Measurements from ENCODE around the gene SLA2. TPM values are rescaled to one million over a fixed set of nuclear protein-coding genes. Genes with fewer than 3 reads are reported as not detected.

Gene SLA2
- total RNA-seq, 1 donor from 2014 or later, result 0.21 TPM

- Mint-ChIP-seq H3K36me3 (peaks cover 2% of the 10 kb centered on the region), H3K4me1 (peaks cover 11% of the 10 kb centered on the region), H3K27ac (peak overlapping the region; percentile 18), H3K27me3 (ENCODE audit: insufficient read depth, low read depth) (peaks cover 2% of the 10 kb centered on the region), H3K9me3 (peaks cover 9% of the 10 kb centered on the region), H3K4me3 (no peak overlapping the region)
- Histone ChIP-seq H3K79me2 (ENCODE audit: low read depth) (no peaks in the 10 kb centered on the region), H3K4me2 (no peak overlapping the region), H4K20me1 (ENCODE audit: low read depth) (no peaks in the 10 kb centered on the region), H3F3A (ENCODE audit: low read depth) (peaks cover 11% of the 10 kb centered on the region), H3K4me3 (no peak overlapping the region), H3K27me3 (no peaks in the 10 kb centered on the region), H3K27ac (peak overlapping the region; percentile 64), H2AFZ (replicated peaks) (no peak overlapping the region), H3K9ac (no peak overlapping the region), H3K36me3 (no peaks in the 10 kb centered on the region), H3K9me3 (ENCODE audit: low read depth) (no peaks in the 10 kb centered on the region), H3K4me1 (peaks cover 13% of the 10 kb centered on the region)
- TF ChIP-seq EZH2 (IDR thresholded peaks at IDR 0.05) (no peak), EZH2phosphoT487 (IDR thresholded peaks at IDR 0.05) (no peak)
- TF ChIP-seq, protein P1, sequence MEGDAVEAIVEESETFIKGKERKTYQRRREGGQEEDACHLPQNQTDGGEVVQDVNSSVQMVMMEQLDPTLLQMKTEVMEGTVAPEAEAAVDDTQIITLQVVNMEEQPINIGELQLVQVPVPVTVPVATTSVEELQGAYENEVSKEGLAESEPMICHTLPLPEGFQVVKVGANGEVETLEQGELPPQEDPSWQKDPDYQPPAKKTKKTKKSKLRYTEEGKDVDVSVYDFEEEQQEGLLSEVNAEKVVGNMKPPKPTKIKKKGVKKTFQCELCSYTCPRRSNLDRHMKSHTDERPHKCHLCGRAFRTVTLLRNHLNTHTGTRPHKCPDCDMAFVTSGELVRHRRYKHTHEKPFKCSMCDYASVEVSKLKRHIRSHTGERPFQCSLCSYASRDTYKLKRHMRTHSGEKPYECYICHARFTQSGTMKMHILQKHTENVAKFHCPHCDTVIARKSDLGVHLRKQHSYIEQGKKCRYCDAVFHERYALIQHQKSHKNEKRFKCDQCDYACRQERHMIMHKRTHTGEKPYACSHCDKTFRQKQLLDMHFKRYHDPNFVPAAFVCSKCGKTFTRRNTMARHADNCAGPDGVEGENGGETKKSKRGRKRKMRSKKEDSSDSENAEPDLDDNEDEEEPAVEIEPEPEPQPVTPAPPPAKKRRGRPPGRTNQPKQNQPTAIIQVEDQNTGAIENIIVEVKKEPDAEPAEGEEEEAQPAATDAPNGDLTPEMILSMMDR (IDR thresholded peaks at IDR 0.05), result no peak
- DNase-seq (ENCODE audit: low spot score), result no peak
Observed at GRCh38 chr20:36563374-36563773, 82.6 kb downstream of the SLA2 start.

- peak overlapping the region; percentile 18 for H3K27ac Mint-ChIP-seq
- Histone ChIP-seq H3K27ac (peak overlapping the region; percentile 64), H3K4me1 (peaks cover 13% of the 10 kb centered on the region), H3K79me2 (ENCODE audit: low read depth) (no peaks in the 10 kb centered on the region), H3K27me3 (no peaks in the 10 kb centered on the region), H3K9me3 (ENCODE audit: low read depth) (no peaks in the 10 kb centered on the region), H4K20me1 (ENCODE audit: low read depth) (no peaks in the 10 kb centered on the region), H3F3A (ENCODE audit: low read depth) (peaks cover 11% of the 10 kb centered on the region), H3K9ac (no peak overlapping the region), H2AFZ (replicated peaks) (no peak overlapping the region), H3K4me3 (no peak overlapping the region), H3K36me3 (no peaks in the 10 kb centered on the region), H3K4me2 (peak overlapping the region; percentile 28)
- peaks cover 11% of the 10 kb centered on the region for H3K4me1 Mint-ChIP-seq
- H3K36me3 Mint-ChIP-seq, result peaks cover 2% of the 10 kb centered on the region
- peaks cover 9% of the 10 kb centered on the region for H3K9me3 Mint-ChIP-seq
- TF ChIP-seq EZH2phosphoT487 (IDR thresholded peaks at IDR 0.05) (no peak), EZH2 (IDR thresholded peaks at IDR 0.05) (no peak)
- TF ChIP-seq, protein P1 (IDR thresholded peaks at IDR 0.05), result no peak
- peak overlapping the region; percentile 24 for H3K4me3 Mint-ChIP-seq
- H3K27me3 Mint-ChIP-seq (ENCODE audit: insufficient read depth, low read depth), result peaks cover 2% of the 10 kb centered on the region
- peak; percentile 45 for DNase-seq (ENCODE audit: low spot score)
Observed at GRCh38 chr20:36562724-36563123, 83.3 kb downstream of the SLA2 start.

Small RNA genes lying within 50 kb of the gene (small RNA-seq; reads per million reads assigned to genes)
- not detected for gene RF00019

Other genes starting within 250 kb of the SLA2 start
- 12.4 and 22.9 TPM in 2 replicates for gene MYL9, start 104.7 kb downstream of the SLA2 start, total RNA-seq (ENCODE audit: low replicate concordance)
- 67.1 and 76.5 TPM in 2 replicates for gene TGIF2, start 72.6 kb downstream of the SLA2 start, total RNA-seq (ENCODE audit: low replicate concordance)
- gene RAB5IF, start 40.4 kb downstream of the SLA2 start, total RNA-seq (ENCODE audit: low replicate concordance), result 69.5 and 90.1 TPM in 2 replicates
- gene NDRG3, start 99.9 kb upstream of the SLA2 start, total RNA-seq (ENCODE audit: low replicate concordance), result 23.8 and 25.3 TPM in 2 replicates
- 34.4 and 48.2 TPM in 2 replicates for gene DSN1, start 127.6 kb upstream of the SLA2 start, total RNA-seq (ENCODE audit: low replicate concordance)
- 2.4 and 3.8 TPM in 2 replicates for gene TLDC2, start 229.9 kb upstream of the SLA2 start, total RNA-seq (ENCODE audit: low replicate concordance)